Measurements from ENCODE around the gene SPTBN4. TPM values are rescaled to one million over a fixed set of nuclear protein-coding genes. Genes with fewer than 3 reads are reported as not detected.

The SPTBN4 gene
- total RNA-seq, 4 donors from 2014 or later: 4.7 to 9.4 (median 5.9) TPM

- TF ChIP-seq, protein P1, sequence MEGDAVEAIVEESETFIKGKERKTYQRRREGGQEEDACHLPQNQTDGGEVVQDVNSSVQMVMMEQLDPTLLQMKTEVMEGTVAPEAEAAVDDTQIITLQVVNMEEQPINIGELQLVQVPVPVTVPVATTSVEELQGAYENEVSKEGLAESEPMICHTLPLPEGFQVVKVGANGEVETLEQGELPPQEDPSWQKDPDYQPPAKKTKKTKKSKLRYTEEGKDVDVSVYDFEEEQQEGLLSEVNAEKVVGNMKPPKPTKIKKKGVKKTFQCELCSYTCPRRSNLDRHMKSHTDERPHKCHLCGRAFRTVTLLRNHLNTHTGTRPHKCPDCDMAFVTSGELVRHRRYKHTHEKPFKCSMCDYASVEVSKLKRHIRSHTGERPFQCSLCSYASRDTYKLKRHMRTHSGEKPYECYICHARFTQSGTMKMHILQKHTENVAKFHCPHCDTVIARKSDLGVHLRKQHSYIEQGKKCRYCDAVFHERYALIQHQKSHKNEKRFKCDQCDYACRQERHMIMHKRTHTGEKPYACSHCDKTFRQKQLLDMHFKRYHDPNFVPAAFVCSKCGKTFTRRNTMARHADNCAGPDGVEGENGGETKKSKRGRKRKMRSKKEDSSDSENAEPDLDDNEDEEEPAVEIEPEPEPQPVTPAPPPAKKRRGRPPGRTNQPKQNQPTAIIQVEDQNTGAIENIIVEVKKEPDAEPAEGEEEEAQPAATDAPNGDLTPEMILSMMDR (IDR thresholded peaks at IDR 0.05): no peak
- TF ChIP-seq POLR2AphosphoS5 (IDR thresholded peaks at IDR 0.05) (no peak), EP300 (IDR thresholded peaks at IDR 0.05) (no peak)
- WGBS, 2 donors (ENCODE audit: low coverage in 1 of 2): 40 to 60% methylated on average over 1 of the region's 7 CpGs
- Histone ChIP-seq H3K36me3 (peaks cover 0 to 95% of the 10 kb centered on the region in 2 donors), H3K4me3 (no peak overlapping the region), H3K27me3 (no peaks in the 10 kb centered on the region), H3K27ac (no peak overlapping the region), H3K4me1 (peaks cover 0 to 13% (median 0%) of the 10 kb centered on the region in 3 donors), H3K9me3 (no peaks in the 10 kb centered on the region)
- no peak for ATAC-seq
These were observed 158.8 kb downstream of the SPTBN4 start for GRCh38 chr19:40625406-40626120.

Small RNAs within 50 kb of the gene (small RNA-seq; reads per million reads assigned to genes)
- gene RF00017: 0 reads per million in 4 donors

Other genes with a start within 250 kb of the SPTBN4 start
- not detected for gene TTC9B, start 248.6 kb upstream of the SPTBN4 start, total RNA-seq
- under 1 TPM in 1 of 4 donors, not detected in 3; 0.13 TPM for gene CCNP, start 240.3 kb upstream of the SPTBN4 start, total RNA-seq
- 10 to 100 TPM; 64.2 to 88.9 (median 72.8) TPM for gene AKT2, start 181.7 kb upstream of the SPTBN4 start, total RNA-seq
- 10 to 100 TPM in 3 of 4 donors, 1 to 10 TPM in 1; 10.0 to 29.7 (median 19.2) TPM for gene C19orf47, start 118.6 kb upstream of the SPTBN4 start, total RNA-seq
- 100 to 1,000 TPM; 237 to 302 (median 266) TPM for gene PLD3, start 118.3 kb upstream of the SPTBN4 start, total RNA-seq
- gene HIPK4, start 76.8 kb upstream of the SPTBN4 start, total RNA-seq: 1 to 10 TPM in 1 of 4 donors, under 1 TPM in 1, not detected in 2; 0.19 to 1.1 TPM
- gene PRX, start 53.6 kb upstream of the SPTBN4 start, total RNA-seq: 10 to 100 TPM in 1 of 4 donors, 1 to 10 TPM in 3; 4.5 to 12.7 (median 6.7) TPM
- gene SERTAD1, start 41.0 kb upstream of the SPTBN4 start, total RNA-seq: 10 to 100 TPM; 16.6 to 22.1 (median 18.9) TPM
- 10 to 100 TPM; 22.1 to 30.2 (median 26.4) TPM for gene SERTAD3, start 22.7 kb upstream of the SPTBN4 start, total RNA-seq
- gene BLVRB, start 1.3 kb upstream of the SPTBN4 start, total RNA-seq: 100 to 1,000 TPM; 146 to 209 (median 164) TPM
- 10 to 100 TPM; 30.3 to 50.1 (median 37.7) TPM for gene SHKBP1, start 109.9 kb downstream of the SPTBN4 start, total RNA-seq
- 100 to 1,000 TPM; 199 to 369 (median 320) TPM for gene LTBP4, start 134.4 kb downstream of the SPTBN4 start, total RNA-seq
- 10 to 100 TPM; 35.8 to 60.6 (median 49.1) TPM for gene NUMBL, start 223.7 kb downstream of the SPTBN4 start, total RNA-seq
- gene COQ8B, start 249.9 kb downstream of the SPTBN4 start, total RNA-seq: 10 to 100 TPM; 27.3 to 50.5 (median 44.7) TPM

Data from gastroesophageal sphincter (tissue), 4 donors.